ENCODE measurements around the gene RAB4B. TPM values are rescaled to one million over a fixed set of nuclear protein-coding genes. Genes with fewer than 3 reads are reported as not detected.

Gene RAB4B
- total RNA-seq, 2 experiments from 2014 or later: 26.6 to 26.9 TPM

DNA sequence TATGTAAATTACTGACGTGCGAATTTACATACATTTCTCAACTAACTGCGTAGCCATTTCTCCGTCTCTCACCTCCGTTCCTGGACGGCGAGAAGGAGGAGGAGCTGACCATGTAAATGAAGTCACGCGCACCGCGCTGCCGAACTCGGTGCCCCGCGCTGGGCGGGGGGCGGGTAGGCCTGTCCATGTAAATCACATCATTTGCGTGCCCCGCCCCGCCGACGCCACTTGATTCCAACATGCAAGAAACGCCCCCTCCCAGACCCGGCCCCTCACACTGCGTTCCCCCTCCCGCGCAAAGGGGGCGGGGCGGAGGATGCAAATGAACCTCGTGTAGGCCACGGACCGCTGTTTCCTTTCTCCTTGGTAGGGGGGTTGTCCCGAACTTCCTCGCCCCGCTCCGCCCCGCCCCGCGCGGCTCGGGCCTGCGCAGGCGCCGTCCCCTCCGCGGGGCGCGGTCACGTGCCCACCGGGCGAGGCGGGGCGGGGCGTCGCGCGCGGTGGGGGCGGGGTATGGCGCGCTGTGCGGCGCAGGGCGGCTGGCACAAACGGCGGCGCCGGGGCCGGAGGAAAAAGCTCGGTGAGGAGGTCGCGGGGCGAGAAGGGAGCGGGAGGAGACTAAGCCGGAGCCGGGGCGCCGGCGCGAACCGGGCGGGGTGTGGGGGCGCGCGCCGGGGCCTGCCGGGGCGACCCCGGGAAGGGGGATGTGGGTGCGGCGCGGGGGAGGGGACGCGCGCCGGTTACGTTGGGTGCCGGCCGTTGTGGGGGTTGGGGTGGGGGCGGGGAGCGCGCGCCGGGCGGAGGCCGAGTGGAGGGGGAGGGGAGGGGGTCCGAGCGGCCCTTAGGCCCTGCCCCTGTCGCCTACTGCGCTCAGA is 20.9 kb downstream of the RAB4B start, which contains the start of gene EGLN2:
EGLN2 (plus strand) TSS at position 509 of the 875 bp plus-strand sequence. CDS start 1,382 bp downstream, outside the sequence.
- peaks cover 50% of the 10 kb centered on the region for H3K4me1 Mint-ChIP-seq (ENCODE audit: low read depth)
- ChIA-PET POLR2A (interaction anchor here (0.6 to 6.9 kb wide), 24 partner anchors 8 to 845 kb away, joined by 3 to 198 read pairs (median 6); partner anchors contain the start of genes ACTMAP, BLVRB, COQ8B and HNRNPUL1), CTCF (interaction anchor here (0.6 to 2.3 kb wide), 14 partner anchors 8 to 164 kb away, joined by 3 to 24 read pairs (median 5); partner anchors contain the start of genes ACTMAP, COQ8B, ITPKC and NUMBL)
- Histone ChIP-seq H3K9me3 (ENCODE audit: control insufficient read depth in 1 of 2, insufficient read depth in 1 of 2, low read length in 2 of 2) (no peaks in the 10 kb centered on the region), H3K4me3 (ENCODE audit: low read length) (peak within 1 kb of the TSS; percentile 96), H3K36me3 (ENCODE audit: insufficient read depth, low read length) (peaks cover 15% of the 10 kb centered on the region), H3K4me1 (ENCODE audit: insufficient read depth, low read length) (peaks cover 52% of the 10 kb centered on the region), H3K27ac (ENCODE audit: low read depth in 1 of 2, low read length in 2 of 2) (peak within 1 kb of the TSS; percentile 88 to 96), H3K27me3 (ENCODE audit: control insufficient read depth in 1 of 2, insufficient read depth in 2 of 2, low read length in 2 of 2) (no peaks in the 10 kb centered on the region)
- peak within 1 kb of the TSS; percentile 98 for H3K27ac Mint-ChIP-seq
- DNase-seq: peak; percentile 100
- ATAC-seq (ENCODE audit: poor library complexity): peak; percentile 81
- peak within 1 kb of the TSS; percentile 96 for H3K4me3 Mint-ChIP-seq
- TF ChIP-seq, protein P1, sequence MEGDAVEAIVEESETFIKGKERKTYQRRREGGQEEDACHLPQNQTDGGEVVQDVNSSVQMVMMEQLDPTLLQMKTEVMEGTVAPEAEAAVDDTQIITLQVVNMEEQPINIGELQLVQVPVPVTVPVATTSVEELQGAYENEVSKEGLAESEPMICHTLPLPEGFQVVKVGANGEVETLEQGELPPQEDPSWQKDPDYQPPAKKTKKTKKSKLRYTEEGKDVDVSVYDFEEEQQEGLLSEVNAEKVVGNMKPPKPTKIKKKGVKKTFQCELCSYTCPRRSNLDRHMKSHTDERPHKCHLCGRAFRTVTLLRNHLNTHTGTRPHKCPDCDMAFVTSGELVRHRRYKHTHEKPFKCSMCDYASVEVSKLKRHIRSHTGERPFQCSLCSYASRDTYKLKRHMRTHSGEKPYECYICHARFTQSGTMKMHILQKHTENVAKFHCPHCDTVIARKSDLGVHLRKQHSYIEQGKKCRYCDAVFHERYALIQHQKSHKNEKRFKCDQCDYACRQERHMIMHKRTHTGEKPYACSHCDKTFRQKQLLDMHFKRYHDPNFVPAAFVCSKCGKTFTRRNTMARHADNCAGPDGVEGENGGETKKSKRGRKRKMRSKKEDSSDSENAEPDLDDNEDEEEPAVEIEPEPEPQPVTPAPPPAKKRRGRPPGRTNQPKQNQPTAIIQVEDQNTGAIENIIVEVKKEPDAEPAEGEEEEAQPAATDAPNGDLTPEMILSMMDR (IDR thresholded peaks at IDR 0.05): no peak
- no peaks in the 10 kb centered on the region for H3K9me3 Mint-ChIP-seq
- no peaks in the 10 kb centered on the region for H3K27me3 Mint-ChIP-seq
- intact Hi-C loops (cut with DNase I, micrococcal nuclease): loop anchor here (1.0 to 2.0 kb wide), 4 partner anchors 21 to 82 kb away; partner anchors contain the start of genes ACTMAP (in 1 of the 2), COQ8B (in 1 of the 2), ITPKC (in 1 of the 2) and RAB4B (in 1 of the 2)
- H3K36me3 Mint-ChIP-seq (ENCODE audit: low read depth): peaks cover 44% of the 10 kb centered on the region

DNA sequence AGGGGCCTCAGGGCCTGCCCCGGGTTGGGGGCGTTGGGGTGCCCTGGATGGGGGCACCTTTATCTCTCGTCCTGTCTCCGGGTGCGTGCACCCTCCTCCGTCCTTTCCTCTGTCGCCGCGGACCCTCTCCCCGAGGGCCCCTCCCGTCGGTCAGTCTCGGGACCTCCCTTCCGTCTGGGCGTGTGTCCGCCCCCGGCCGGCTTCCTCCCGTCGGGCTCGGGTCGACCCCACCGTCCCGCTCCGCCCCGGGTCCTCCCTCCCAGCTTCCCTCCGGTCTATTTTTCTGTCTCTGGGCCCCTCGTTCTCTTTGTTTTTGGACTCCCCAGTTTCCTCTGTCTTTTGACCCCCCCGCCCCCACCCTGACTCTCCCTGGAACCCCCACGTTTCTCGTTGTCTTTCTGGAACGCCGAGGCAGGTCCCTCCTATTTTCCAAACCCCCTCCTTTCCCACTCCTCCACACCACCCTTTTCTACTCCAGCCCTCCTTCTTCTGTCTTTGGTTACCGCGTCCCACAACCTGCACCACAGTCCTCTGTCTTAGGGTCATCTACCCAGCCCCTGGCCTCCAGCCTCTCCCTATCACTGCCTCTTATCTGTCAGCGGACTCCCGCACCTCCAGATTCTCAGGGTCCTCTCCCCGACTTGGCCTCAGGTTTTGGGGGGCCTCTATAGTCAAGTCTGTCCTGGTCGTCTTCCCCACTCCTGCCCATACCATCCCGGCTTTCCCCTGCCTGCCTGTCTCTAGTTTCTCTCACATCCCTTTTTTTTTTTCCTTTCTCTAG is 21.7 kb downstream of the RAB4B start:
- ChIA-PET CTCF (interaction anchor here (1.5 to 1.8 kb wide), 3 partner anchors 20 to 137 kb away, joined by 4 to 7 read pairs (median 7); no protein-coding TSS in a partner anchor), POLR2A (interaction anchor here (0.6 to 6.9 kb wide), 12 partner anchors 8 to 464 kb away, joined by 3 to 198 read pairs (median 8); partner anchors contain the start of genes ACTMAP, BLVRB, COQ8B and HNRNPUL1)
- H3K27ac ChIP-seq (ENCODE audit: low read depth in 1 of 2, low read length in 2 of 2): peak overlapping the region; percentile 71 to 78
- peaks cover 61% of the 10 kb centered on the region for H3K4me1 ChIP-seq (ENCODE audit: insufficient read depth, low read length)
- H3K27me3 ChIP-seq (ENCODE audit: control insufficient read depth in 1 of 2, insufficient read depth in 2 of 2, low read length in 2 of 2): no peaks in the 10 kb centered on the region
- Mint-ChIP-seq H3K4me1 (ENCODE audit: low read depth) (peaks cover 58% of the 10 kb centered on the region), H3K36me3 (ENCODE audit: low read depth) (peaks cover 47% of the 10 kb centered on the region), H3K9me3 (no peaks in the 10 kb centered on the region), H3K4me3 (peak overlapping the region; percentile 96), H3K27ac (peak overlapping the region; percentile 92), H3K27me3 (no peaks in the 10 kb centered on the region)
- TF ChIP-seq, protein P1 (IDR thresholded peaks at IDR 0.05): no peak
- H3K36me3 ChIP-seq (ENCODE audit: insufficient read depth, low read length): peaks cover 20% of the 10 kb centered on the region
- H3K9me3 ChIP-seq (ENCODE audit: control insufficient read depth in 1 of 2, insufficient read depth in 1 of 2, low read length in 2 of 2): no peaks in the 10 kb centered on the region
- H3K4me3 ChIP-seq (ENCODE audit: low read length): peak overlapping the region; percentile 96
- intact Hi-C loops (cut with DNase I, micrococcal nuclease): loop anchor here (1.0 to 5.0 kb wide), 4 partner anchors 49 to 187 kb away; partner anchors contain the start of genes ACTMAP (in 1 of the 2), COQ8B (in 1 of the 2) and ITPKC (in 1 of the 2)
- ATAC-seq (ENCODE audit: poor library complexity) (no peak), DNase-seq (peak in 4 of 14 experiments; percentile 21 to 39 (median 33))
